A673 (cell line): Measurements from ENCODE around the gene MRGPRE. TPM values are rescaled to one million over a fixed set of nuclear protein-coding genes. Genes with fewer than 3 reads are reported as not detected.
"Not testable (repeated sequence)": the region's sequence is repeated elsewhere in the genome, so short reads cannot be mapped to it uniquely, and the experiment has no call there.

Source experiments
- BruUV-seq: library from RNA; stranded (reverse); fragments of 400-500 nt; replicated peaks from 2 replicates; lab custom pipeline; 2021; lab: Mats Ljungman, UMichigan
- CTCF ChIA-PET: fragments of 300-600 bp; sonication (Branson Sonifier 250); formaldehyde crosslinking; loops from one replicate; lab custom pipeline; 2022; ENCODE audit warnings: antibody characterized with exemption; lab: Charles Lee
- POLR2A ChIA-PET: fragments of 300-600 bp; sonication (Branson Sonifier 250); formaldehyde crosslinking; loops from one replicate; lab custom pipeline; 2022; ENCODE audit warnings: antibody characterized with exemption; ENCODE audit not compliant: low non-redundant PET; lab: Charles Lee
- DNase-seq: peaks from one replicate; pipeline ENCODE4 v3.0.0-alpha.2; 2015; ENCODE audit warnings: low spot score
- H3K27ac ChIP-seq: fragments of 200-600 bp; sonication (generic); 2 replicates; pipeline ENCODE4 v1.5.1; 2016; ENCODE audit warnings: mixed run types, low read depth, mild to moderate bottlenecking, mixed read lengths, antibody characterized with exemption, low read length; ENCODE audit not compliant: poor library complexity, severe bottlenecking
- H3K27me3 ChIP-seq: fragments of 200-600 bp; sonication (generic); replicated peaks from 2 replicates; pipeline ENCODE4 v1.6.1; 2017; ENCODE audit warnings: mixed run types, low read depth, mild to moderate bottlenecking, mixed read lengths, antibody characterized with exemption, low read length; ENCODE audit not compliant: insufficient read depth, poor library complexity
- H3K36me3 ChIP-seq: fragments of 200-600 bp; sonication (generic); 2 replicates; pipeline ENCODE4 v1.6.1; 2016; ENCODE audit warnings: mixed run types, mild to moderate bottlenecking, mixed read lengths, antibody characterized with exemption, low read length; ENCODE audit not compliant: insufficient read depth, poor library complexity, severe bottlenecking
- H3K4me1 ChIP-seq: fragments of 200-600 bp; sonication (generic); 2 replicates; pipeline ENCODE4 v1.6.1; 2017; ENCODE audit warnings: mixed run types, mild to moderate bottlenecking, mixed read lengths, antibody characterized with exemption, low read length; ENCODE audit not compliant: insufficient read depth, poor library complexity, severe bottlenecking
- H3K4me3 ChIP-seq: fragments of 200-600 bp; sonication (generic); 2 replicates; pipeline ENCODE4 v1.5.1; 2016; ENCODE audit warnings: low read depth, mixed run types, mild to moderate bottlenecking, mixed read lengths, low read length; ENCODE audit not compliant: poor library complexity, severe bottlenecking
- H3K9me3 ChIP-seq: fragments of 200-600 bp; sonication (generic); 2 replicates; pipeline ENCODE4 v1.6.1; 2016; ENCODE audit warnings: mixed run types, low read depth, mild to moderate bottlenecking, mixed read lengths, antibody characterized with exemption, low read length; ENCODE audit not compliant: poor library complexity, severe bottlenecking
- CTCF ChIP-seq: fragments of 300-800, 200-600 bp; sonication (generic); conservative IDR thresholded peaks from 2 replicates; pipeline ENCODE4 v1.5.1; 2017; ENCODE audit warnings: low read depth, mild to moderate bottlenecking, antibody characterized with exemption, low read length, moderate library complexity, mixed read lengths
- EZH2 ChIP-seq: fragments of 200-600 bp; sonication (generic); IDR thresholded peaks from 2 replicates; pipeline ENCODE4 v1.6.1; 2017; ENCODE audit warnings: borderline replicate concordance, low read depth, mild to moderate bottlenecking, mixed read lengths, antibody characterized with exemption, low read length; ENCODE audit not compliant: poor library complexity, severe bottlenecking
- intact Hi-C: fragments of 100-400 bp; cut with micrococcal nuclease; formaldehyde crosslinking; loops from one replicate; pipeline ENCODE4 v1.10.0; 2022; ENCODE audit not compliant: unreplicated experiment
- total RNA-seq: library from RNA; stranded (reverse); gene quantifications from 2 replicates; pipeline ENCODE4 v1.2.3, GENCODE V29; 2021

Gene MRGPRE
- total RNA-seq, 1 experiment from 2014 or later: not detected

- H3K36me3 ChIP-seq, DNase-seq, H3K9me3 ChIP-seq, H3K4me3 ChIP-seq, POLR2A ChIA-PET, H3K4me1 ChIP-seq, H3K27me3 ChIP-seq, intact Hi-C loops, CTCF ChIA-PET, H3K27ac ChIP-seq, BruUV-seq: not testable (repeated sequence)
Observed at GRCh38 chr11:3261831-3262230, 29.6 kb upstream of the MRGPRE start.

- POLR2A ChIA-PET, BruUV-seq: not testable (repeated sequence)
Observed at GRCh38 chr11:3257509-3257908, 25.3 kb upstream of the MRGPRE start.

GRCh38 chr11:3255241-3255640 is 23.0 kb upstream of the MRGPRE start:
- intact Hi-C loops, H3K27ac ChIP-seq, H3K36me3 ChIP-seq, H3K4me1 ChIP-seq, BruUV-seq, H3K4me3 ChIP-seq, H3K9me3 ChIP-seq, POLR2A ChIA-PET, DNase-seq, H3K27me3 ChIP-seq: not testable (repeated sequence)
- CTCF ChIA-PET: interaction anchor here (0.6 kb wide), 1 partner anchor 586 kb away, joined by 8 read pairs; no protein-coding TSS in a partner anchor

More at GRCh38 chr11:3257509-3257908, 25.3 kb upstream of the MRGPRE start:
- H3K27me3 ChIP-seq, H3K36me3 ChIP-seq, H3K9me3 ChIP-seq, H3K4me1 ChIP-seq, CTCF ChIA-PET, H3K27ac ChIP-seq, DNase-seq, H3K4me3 ChIP-seq, intact Hi-C loops: not testable (repeated sequence)

- POLR2A ChIA-PET, DNase-seq, CTCF ChIA-PET, H3K27ac ChIP-seq, H3K4me3 ChIP-seq, H3K36me3 ChIP-seq, BruUV-seq, intact Hi-C loops, H3K27me3 ChIP-seq, H3K4me1 ChIP-seq, H3K9me3 ChIP-seq: not testable (repeated sequence)
Observed at GRCh38 chr11:3254773-3255172, 22.6 kb upstream of the MRGPRE start.

GRCh38 chr11:3245071-3245470 is 12.9 kb upstream of the MRGPRE start:
- H3K9me3 ChIP-seq: no peaks in the 10 kb centered on the region
- DNase-seq: no peak

More at GRCh38 chr11:3245071-3245470, 12.9 kb upstream of the MRGPRE start:
- CTCF ChIA-PET: no interaction called here
- Histone ChIP-seq H3K36me3 (no peaks in the 10 kb centered on the region), H3K27me3 (no peaks in the 10 kb centered on the region), H3K4me1 (no peaks in the 10 kb centered on the region), H3K27ac (no peak overlapping the region), H3K4me3 (no peak overlapping the region)
- BruUV-seq: no TSS peak
- intact Hi-C loops: no loop called here
- TF ChIP-seq CTCF: no peak
- TF ChIP-seq EZH2: no peak
- POLR2A ChIA-PET: no interaction called here
